Adrenal gland (tissue), 12 donors: ENCODE results near the gene SCFD2. TPM values are rescaled to one million over a fixed set of nuclear protein-coding genes. Genes with fewer than 3 reads are reported as not detected.

Experiments
- DNase-seq, 7 donors: peaks; one replicate each; pipeline ENCODE4 v3.0.0-alpha.2; 2019 to 2020
- H3K27ac ChIP-seq, 5 donors: fragments of 200-600 bp; sonication (generic) in 4 of 5; 1 replicate in 3 of 5; 2 replicates in 2 of 5; pipeline versions ENCODE4 v1.5.1 to v1.8.0; 2016 to 2020; ENCODE audit warnings: mild to moderate bottlenecking in 1 of 5
- H3K27me3 ChIP-seq: fragments of 200-600 bp; 2 replicates; pipeline ENCODE4 v1.8.0; 2021
- H3K36me3 ChIP-seq, 2 donors: fragments of 200-600 bp; replicated peaks in 1 of 2; 1 replicate in 1 of 2; 2 replicates in 1 of 2; pipeline versions ENCODE4 v1.5.1 to v1.8.0; 2018 to 2022
- H3K4me1 ChIP-seq, 2 donors: fragments of 200-600 bp; replicated peaks in 1 of 2; 1 replicate in 1 of 2; 2 replicates in 1 of 2; pipeline versions ENCODE4 v1.5.1 to v1.8.0; 2018 to 2021
- H3K4me3 ChIP-seq, 4 donors: fragments of 200-600 bp; sonication (generic) in 3 of 4; one replicate each; pipeline ENCODE4 v1.5.1; 2016 to 2018
- H3K9me3 ChIP-seq, 3 donors: fragments of 200-600 bp; sonication (generic) in 1 of 3; replicated peaks in 1 of 3; 1 replicate in 2 of 3; 2 replicates in 1 of 3; pipeline versions ENCODE4 v1.5.1 to v1.8.0; 2016 to 2021
- POLR2A ChIP-seq, 2 donors: fragments of 450-650 bp; IDR thresholded peaks; one replicate each; pipeline ENCODE4 v1.6.1; 2017; ENCODE audit warnings: antibody characterized with exemption in 2 of 2, mild to moderate bottlenecking in 2 of 2, moderate library complexity in 1 of 2
- WGBS, 4 donors: extraction: QIAGEN DNeasy Blood & Tissue Kit in 2 of 4; methylation state at CpG; one replicate each; pipeline versions ENCODE4 v1.1.5 to v1.1.7; 2013 to 2017; 5-methylcytosine and 5-hydroxymethylcytosine counted together
- intact Hi-C, 2 donors: fragments of 100-400 bp; cut with DNase I; formaldehyde crosslinking; loops; one replicate each; pipeline versions ENCODE4 v1.14.1 to v1.15.0; 2022 to 2023
- polyA plus RNA-seq, 3 donors: library from polyadenylated mRNA; stranded (reverse); fragments of 200-250 nt in 2 of 3; fragments of 350-450 nt in 1 of 3; fragmentation: Illumina TruSeq in 1 of 3; extraction: RNeasy Lipid Tissue Mini Kit (QIAGEN cat#74804) in 1 of 3; gene quantifications; one replicate each; pipeline ENCODE4 v1.2.3, GENCODE V29; 2013 to 2014
- total RNA-seq, 9 donors: library from RNA; depleted of rRNA in 4 of 9; stranded (reverse); fragments of >200 nt in 4 of 9; fragments of 120-200 nt in 1 of 9; fragmentation: NEBNext Ultra II Directional in 1 of 9; extraction: Animal tissue kit (Norgen Biotek cat#: 25700) in 1 of 9; gene quantifications; one replicate each; pipeline versions ENCODE4 v1.1.0 to v1.2.4, GENCODE V29; 2013 to 2023
- TF ChIP-seq, protein P1 (sequence below), 6 experiments: fragments of 450-650 bp in 4 of 6; fragments of 200-600 bp in 2 of 6; sonication (generic) in 1 of 6; IDR thresholded peaks; 1 replicate in 5 of 6; 2 replicates in 1 of 6; pipeline versions ENCODE4 v1.5.1 to v1.8.0; 2016 to 2021; ENCODE audit warnings: antibody characterized with exemption in 6 of 6, mild to moderate bottlenecking in 2 of 6, moderate library complexity in 1 of 6
- donor health status: healthy with polysubstance abuse.
- donor health status: Bipolar disorder and iron deficiency.
- donor health status: DM: yes; HTN: yes; CAD: no.
- donor health status: DM: no; HTN: no; CAD: no.
- donor health status: DM: no; HTN: no; CAD: no.
- donor health status: DM: yes; HTN: yes; CAD: no.

The SCFD2 gene
- total and polyA plus RNA-seq, 12 donors, result 5.2 to 34.9 (median 23.4) TPM

DNA sequence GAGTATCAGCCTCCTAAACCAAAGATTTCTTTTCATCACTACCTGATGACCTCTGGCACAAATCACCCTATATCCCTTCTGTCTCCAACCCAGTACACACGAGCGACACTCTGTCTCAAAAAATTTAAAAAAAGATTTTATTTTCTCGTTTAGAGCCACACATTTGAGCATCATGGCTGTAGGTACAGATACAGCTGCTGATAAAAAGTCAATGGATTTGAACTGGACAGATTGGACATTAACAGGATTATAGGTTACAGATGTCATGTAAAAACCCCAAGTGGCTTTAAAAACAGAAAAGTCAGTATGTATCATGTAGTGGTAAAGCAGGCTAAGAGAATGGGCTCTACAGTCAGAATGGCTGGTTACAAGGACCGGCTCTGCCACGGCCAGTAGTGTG, 171.1 kb downstream of the SCFD2 start:
- no peak for DNase-seq
- no peak for TF ChIP-seq POLR2A (IDR thresholded peaks at IDR 0.05)
- TF ChIP-seq, protein P1, sequence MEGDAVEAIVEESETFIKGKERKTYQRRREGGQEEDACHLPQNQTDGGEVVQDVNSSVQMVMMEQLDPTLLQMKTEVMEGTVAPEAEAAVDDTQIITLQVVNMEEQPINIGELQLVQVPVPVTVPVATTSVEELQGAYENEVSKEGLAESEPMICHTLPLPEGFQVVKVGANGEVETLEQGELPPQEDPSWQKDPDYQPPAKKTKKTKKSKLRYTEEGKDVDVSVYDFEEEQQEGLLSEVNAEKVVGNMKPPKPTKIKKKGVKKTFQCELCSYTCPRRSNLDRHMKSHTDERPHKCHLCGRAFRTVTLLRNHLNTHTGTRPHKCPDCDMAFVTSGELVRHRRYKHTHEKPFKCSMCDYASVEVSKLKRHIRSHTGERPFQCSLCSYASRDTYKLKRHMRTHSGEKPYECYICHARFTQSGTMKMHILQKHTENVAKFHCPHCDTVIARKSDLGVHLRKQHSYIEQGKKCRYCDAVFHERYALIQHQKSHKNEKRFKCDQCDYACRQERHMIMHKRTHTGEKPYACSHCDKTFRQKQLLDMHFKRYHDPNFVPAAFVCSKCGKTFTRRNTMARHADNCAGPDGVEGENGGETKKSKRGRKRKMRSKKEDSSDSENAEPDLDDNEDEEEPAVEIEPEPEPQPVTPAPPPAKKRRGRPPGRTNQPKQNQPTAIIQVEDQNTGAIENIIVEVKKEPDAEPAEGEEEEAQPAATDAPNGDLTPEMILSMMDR (IDR thresholded peaks at IDR 0.05), result no peak
- intact Hi-C loops, result loop anchor here in 1 of 2 donors (10.0 kb wide), 2 partner anchors 180 to 1030 kb away; partner anchors contain the start of gene PDGFRA
- WGBS, 4 donors, result 89 to 93% (median 91%) methylated on average over 5 of the region's 5 CpGs
- H3K36me3 ChIP-seq, result no peaks in the 10 kb centered on the region
- H3K4me1 ChIP-seq, result peaks cover 5 to 8% of the 10 kb centered on the region in 2 donors
- H3K27me3 ChIP-seq, result no peaks in the 10 kb centered on the region
- H3K4me3 ChIP-seq, result no peak overlapping the region
- no peak overlapping the region for H3K27ac ChIP-seq
- no peaks in the 10 kb centered on the region for H3K9me3 ChIP-seq

DNA sequence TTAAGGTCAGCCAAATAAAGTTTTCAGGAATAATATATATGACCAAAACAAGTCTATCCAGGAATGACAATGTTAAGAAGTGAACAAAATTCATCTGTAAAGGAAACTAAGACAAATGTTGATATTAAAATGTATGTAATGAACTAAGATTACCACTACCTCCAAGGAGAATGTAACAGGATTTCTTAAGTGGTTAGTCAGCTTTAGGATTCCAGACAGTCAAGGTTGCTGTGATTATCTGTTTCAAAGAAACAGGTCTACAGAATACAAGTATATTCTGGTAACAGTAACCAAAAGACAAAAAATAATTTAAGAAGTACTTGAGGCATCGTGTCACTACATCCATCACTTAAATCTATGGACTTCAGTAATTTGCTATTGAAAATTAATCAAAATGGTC, 172.8 kb downstream of the SCFD2 start:
- no peak overlapping the region for H3K4me3 ChIP-seq
- H3K9me3 ChIP-seq, result no peaks in the 10 kb centered on the region
- no peak overlapping the region for H3K27ac ChIP-seq
- no peaks in the 10 kb centered on the region for H3K36me3 ChIP-seq
- intact Hi-C loops, result loop anchor here in 1 of 2 donors (10.0 kb wide), 2 partner anchors 178 to 1032 kb away; partner anchors contain the start of gene PDGFRA
- no peak for DNase-seq
- TF ChIP-seq POLR2A (IDR thresholded peaks at IDR 0.05), result no peak
- TF ChIP-seq, protein P1 (IDR thresholded peaks at IDR 0.05), result no peak
- WGBS, 4 donors, result 69 to 86% (median 70%) methylated on average over 1 of the region's 1 CpG
- no peaks in the 10 kb centered on the region for H3K27me3 ChIP-seq
- H3K4me1 ChIP-seq, result peaks cover 5 to 8% of the 10 kb centered on the region in 2 donors

DNA sequence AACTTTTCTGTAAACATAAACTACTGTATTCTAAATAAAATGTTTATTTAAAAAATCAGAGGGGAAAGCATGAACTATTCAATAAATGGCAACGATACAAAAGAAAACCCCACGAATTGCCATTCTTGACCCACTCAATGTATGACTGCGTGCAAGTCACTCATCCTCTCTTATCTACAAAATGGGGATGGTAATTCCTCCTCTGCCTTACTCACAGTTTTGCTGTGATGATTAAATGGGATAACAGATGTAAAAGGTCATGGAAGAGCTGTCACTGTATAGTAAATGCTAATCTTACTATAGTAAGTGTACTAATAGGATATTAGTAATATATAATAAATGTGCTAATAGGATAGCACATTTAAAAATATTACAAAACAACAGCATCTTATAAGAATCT, 173.4 kb downstream of the SCFD2 start:
- intact Hi-C loops, result loop anchor here in 1 of 2 donors (10.0 kb wide), 2 partner anchors 178 to 1032 kb away; partner anchors contain the start of gene PDGFRA
- WGBS, 4 donors, result 82 to 91% (median 83%) methylated on average over 3 of the region's 3 CpGs
- no peak overlapping the region for H3K27ac ChIP-seq
- TF ChIP-seq, protein P1 (IDR thresholded peaks at IDR 0.05), result no peak
- TF ChIP-seq POLR2A (IDR thresholded peaks at IDR 0.05), result no peak
- no peaks in the 10 kb centered on the region for H3K27me3 ChIP-seq
- H3K4me1 ChIP-seq, result peaks cover 2 to 5% of the 10 kb centered on the region in 2 donors
- no peaks in the 10 kb centered on the region for H3K36me3 ChIP-seq
- no peaks in the 10 kb centered on the region for H3K9me3 ChIP-seq
- H3K4me3 ChIP-seq, result no peak overlapping the region
- DNase-seq, result no peak

DNA sequence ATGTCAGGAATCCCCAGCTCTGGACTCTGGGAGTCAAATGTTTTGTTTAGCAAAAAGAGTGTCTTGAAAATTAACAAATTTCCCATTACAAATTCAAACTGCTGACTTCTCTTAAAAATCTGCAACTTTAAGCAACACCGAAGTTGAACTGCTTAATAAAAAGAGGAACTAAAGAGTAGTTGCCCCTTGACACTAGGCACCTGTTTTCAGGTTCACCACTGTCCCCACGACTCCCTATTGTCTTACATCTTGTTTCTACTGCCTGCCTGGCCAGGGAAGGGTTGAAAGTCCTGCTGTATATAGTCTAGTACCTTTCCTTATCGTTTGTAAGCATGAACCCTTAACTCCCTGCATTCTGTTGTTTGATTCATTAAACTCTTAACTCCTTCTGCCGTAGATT, 173.9 kb downstream of the SCFD2 start:
- H3K9me3 ChIP-seq, result no peaks in the 10 kb centered on the region
- H3K4me3 ChIP-seq, result no peak overlapping the region
- no peaks in the 10 kb centered on the region for H3K36me3 ChIP-seq
- H3K27me3 ChIP-seq, result no peaks in the 10 kb centered on the region
- intact Hi-C loops, result loop anchor here in 1 of 2 donors (10.0 kb wide), 2 partner anchors 177 to 1033 kb away; partner anchors contain the start of gene PDGFRA
- no peak for DNase-seq
- H3K27ac ChIP-seq, result no peak overlapping the region
- TF ChIP-seq POLR2A (IDR thresholded peaks at IDR 0.05), result no peak
- TF ChIP-seq, protein P1 (IDR thresholded peaks at IDR 0.05), result no peak
- 78 to 86% (median 84%) methylated on average over 4 of the region's 4 CpGs for WGBS, 4 donors
- H3K4me1 ChIP-seq, result peaks cover 0 to 1% of the 10 kb centered on the region in 2 donors
